Pancreas (tissue), 10 donors: Measurements from ENCODE around the gene LRMDA. TPM values are rescaled to one million over a fixed set of nuclear protein-coding genes. Genes with fewer than 3 reads are reported as not detected.

ENCODE experiments used
- ATAC-seq, 4 donors: fragments of 200-7000 bp; cut with Tn5 transposase; one replicate each; pipeline versions ENCODE4 v1.8.0 to v1.9.1; 2020; ENCODE audit warnings: mild to moderate bottlenecking in 4 of 4, moderate library complexity in 4 of 4
- DNase-seq, 6 donors: peaks; one replicate each; pipeline ENCODE4 v3.0.0-alpha.2; 2020
- FAIRE-seq: peaks from 2 replicates; lab custom pipeline; 2012; peaks lifted over from hg19 to GRCh38; lab: Jason Lieb, UNC
- H3K27ac ChIP-seq, 4 donors: fragments of 200-600 bp; sonication (generic); 1 replicate in 3 of 4; 2 replicates in 1 of 4; pipeline versions ENCODE4 v1.5.0 to v1.8.0; 2020
- H3K27me3 ChIP-seq, 4 donors: fragments of 200-600 bp; one replicate each; pipeline ENCODE4 v1.8.0; 2021
- H3K36me3 ChIP-seq, 3 donors: fragments of 200-600 bp; sonication (generic) in 1 of 3; one replicate each; pipeline versions ENCODE4 v1.5.0 to v1.8.0; 2020 to 2021
- H3K4me1 ChIP-seq, 3 donors: fragments of 200-600 bp; one replicate each; pipeline ENCODE4 v1.8.0; 2021
- H3K4me3 ChIP-seq, 4 donors: fragments of 200-600 bp; sonication (generic) in 2 of 4; one replicate each; pipeline versions ENCODE4 v1.5.0 to v1.8.0; 2020 to 2021
- H3K9me3 ChIP-seq, 4 donors: fragments of 200-600 bp; one replicate each; pipeline ENCODE4 v1.8.0; 2021
- CTCF ChIP-seq, 4 donors: fragments of 200-600 bp; sonication (generic) in 3 of 4; IDR thresholded peaks; one replicate each; pipeline versions ENCODE4 v1.5.0 to v1.8.0; 2021; ENCODE audit warnings: antibody characterized with exemption in 4 of 4
- WGBS, 2 donors: extraction: QIAGEN DNeasy Blood & Tissue Kit; methylation state at CpG; one replicate each; pipeline ENCODE4 v1.1.7; 2013; 5-methylcytosine and 5-hydroxymethylcytosine counted together
- intact Hi-C, 3 donors: fragments of 100-400 bp; cut with DNase I; formaldehyde crosslinking; loops; one replicate each; pipeline versions ENCODE4 v1.11.1 to v1.14.2; 2022
- polyA plus RNA-seq, 2 donors: library from polyadenylated mRNA; stranded (reverse); fragments of 200-250 nt; gene quantifications; one replicate each; pipeline ENCODE4 v1.2.3, GENCODE V29; 2013
- total RNA-seq, 6 donors: library from RNA; stranded (reverse); fragmentation: NEBNext Ultra II Directional in 4 of 6; extraction: Animal tissue kit (Norgen Biotek cat#: 25700) in 4 of 6; gene quantifications; one replicate each; pipeline versions ENCODE4 v1.2.1 to v1.2.4, GENCODE V29; 2021 to 2023
- donor health status: healthy with polysubstance abuse.
- donor health status: DM: no; HTN: no; CAD: no; lungs with moderate emphysema.
- donor health status: DM: no; HTN: no; CAD: no.
- donor health status: control.
- donor health status: control.
- donor health status: Bipolar disorder and iron deficiency.
- donor health status: DM: yes; HTN: yes; CAD: no.
- donor health status: DM: no; HTN: no; CAD: no.
- donor health status: DM: no; HTN: no; CAD: no.
- donor health status: DM: yes; HTN: yes; CAD: no.

LRMDA gene
- total and polyA plus RNA-seq, 8 donors = 4.6 to 21.2 (median 13.4) TPM

GRCh38 chr10:75449382-75450074 is 18.1 kb downstream of the LRMDA start:
- TF ChIP-seq CTCF (IDR thresholded peaks at IDR 0.05) = no peak
- Histone ChIP-seq H3K4me1 (peaks cover 0 to 9% (median 4%) of the 10 kb centered on the region in 3 donors), H3K36me3 (no peaks in the 10 kb centered on the region), H3K4me3 (no peak overlapping the region), H3K27me3 (no peaks in the 10 kb centered on the region), H3K9me3 (no peaks in the 10 kb centered on the region), H3K27ac (no peak overlapping the region)
- no peak for FAIRE-seq
- peak in 1 of 4 donors; percentile 20 for ATAC-seq
- 77 to 82% methylated on average over 7 of the region's 7 CpGs for WGBS, 2 donors
- intact Hi-C loops = no loop called here
- no peak for DNase-seq

GRCh38 chr10:75450075-75450445 is 18.6 kb downstream of the LRMDA start:
- Histone ChIP-seq H3K4me3 (no peak overlapping the region), H3K9me3 (no peaks in the 10 kb centered on the region), H3K4me1 (peaks cover 0 to 9% (median 4%) of the 10 kb centered on the region in 3 donors), H3K27ac (no peak overlapping the region), H3K27me3 (no peaks in the 10 kb centered on the region), H3K36me3 (no peaks in the 10 kb centered on the region)
- TF ChIP-seq CTCF (IDR thresholded peaks at IDR 0.05) = no peak
- FAIRE-seq = no peak
- intact Hi-C loops = no loop called here
- DNase-seq = no peak
- ATAC-seq = no peak
- WGBS, 2 donors = 62 to 72% methylated on average over 4 of the region's 4 CpGs

- no peak for ATAC-seq
- intact Hi-C loops = no loop called here
- H3K4me3 ChIP-seq = no peak overlapping the region
- no peaks in the 10 kb centered on the region for H3K9me3 ChIP-seq
- TF ChIP-seq CTCF (IDR thresholded peaks at IDR 0.05) = no peak
- H3K27ac ChIP-seq = no peak overlapping the region
- peaks cover 0 to 9% (median 4%) of the 10 kb centered on the region in 3 donors for H3K4me1 ChIP-seq
- no peaks in the 10 kb centered on the region for H3K36me3 ChIP-seq
- FAIRE-seq = no peak
- H3K27me3 ChIP-seq = no peaks in the 10 kb centered on the region
- DNase-seq = no peak
- WGBS, 2 donors = 62 to 64% methylated on average over 18 of the region's 18 CpGs
These were observed 19.5 kb downstream of the LRMDA start for GRCh38 chr10:75450644-75451640.

- H3K36me3 ChIP-seq = no peaks in the 10 kb centered on the region
- no peak for TF ChIP-seq CTCF (IDR thresholded peaks at IDR 0.05)
- no peak for FAIRE-seq
- no peaks in the 10 kb centered on the region for H3K27me3 ChIP-seq
- DNase-seq = no peak
- ATAC-seq = no peak
- no peak overlapping the region for H3K4me3 ChIP-seq
- intact Hi-C loops = no loop called here
- no peak overlapping the region for H3K27ac ChIP-seq
- H3K9me3 ChIP-seq = no peaks in the 10 kb centered on the region
- peaks cover 0 to 9% (median 4%) of the 10 kb centered on the region in 3 donors for H3K4me1 ChIP-seq
- WGBS, 2 donors = 92 to 98% methylated on average over 5 of the region's 5 CpGs
These were observed 20.4 kb downstream of the LRMDA start for GRCh38 chr10:75451831-75452230.
